Erythroblast (primary cell): ENCODE measurements around the gene DHX38.
"Not testable (repeated sequence)": the region's sequence is repeated elsewhere in the genome, so short reads cannot be mapped to it uniquely, and the experiment has no call there.

Source experiments
- GATA1 ChIP-seq: IDR thresholded peaks from 2 replicates; pipeline ENCODE4 v1.6.1; 2011; ENCODE audit warnings: low read depth, mild to moderate bottlenecking, control low read depth, low read length, moderate library complexity
- POLR2A ChIP-seq: IDR thresholded peaks from 2 replicates; pipeline ENCODE4 v1.6.1; 2011; ENCODE audit warnings: mild to moderate bottlenecking, low read length

- not testable (repeated sequence) for TF ChIP-seq POLR2A, GATA1
Measured at GRCh38 chr16:72059060-72059459, 34.6 kb upstream of the DHX38 start.
